Measurements from ENCODE around the gene KLHL2. TPM values are rescaled to one million over a fixed set of nuclear protein-coding genes. Genes with fewer than 3 reads are reported as not detected.
A peak's percentile ranks its signal among the peaks of the same experiment; 100 is the strongest.
"Not testable (repeated sequence)": the region's sequence is repeated elsewhere in the genome, so short reads cannot be mapped to it uniquely, and the experiment has no call there.

Gene KLHL2
- total RNA-seq, 2 experiments from 2014 or later: 22.2 to 27.0 TPM

GRCh38 chr4:165259776-165260175 is 52.4 kb downstream of the KLHL2 start:
- H3K27ac Mint-ChIP-seq; ATAC-seq; H3K27me3 Mint-ChIP-seq; H3K4me3 Mint-ChIP-seq; CTCF ChIA-PET; H3K36me3 Mint-ChIP-seq; DNase-seq; H3K9me3 Mint-ChIP-seq (ENCODE audit: low read depth): not testable (repeated sequence)
- H3K4me1 Mint-ChIP-seq: peaks cover 37% of the 10 kb centered on the region

GRCh38 chr4:165262306-165262705 is 54.9 kb downstream of the KLHL2 start:
- DNase-seq; H3K4me3 Mint-ChIP-seq; CTCF ChIA-PET; ATAC-seq; H3K27me3 Mint-ChIP-seq; H3K27ac Mint-ChIP-seq; H3K9me3 Mint-ChIP-seq (ENCODE audit: low read depth): not testable (repeated sequence)
- peaks cover 18% of the 10 kb centered on the region for H3K4me1 Mint-ChIP-seq
- H3K36me3 Mint-ChIP-seq: peaks cover 20% of the 10 kb centered on the region

- Mint-ChIP-seq H3K4me1 (peaks cover 11% of the 10 kb centered on the region), H3K36me3 (peaks cover 21% of the 10 kb centered on the region)
- not testable (repeated sequence) for H3K4me3 Mint-ChIP-seq; H3K27ac Mint-ChIP-seq; H3K27me3 Mint-ChIP-seq; DNase-seq; ATAC-seq; H3K9me3 Mint-ChIP-seq (ENCODE audit: low read depth)
- CTCF ChIA-PET: interaction anchor here (0.9 to 1.6 kb wide), 3 partner anchors 64 to 132 kb away, joined by 3 to 4 read pairs (median 3); partner anchors contain the start of gene MSMO1
Observed at GRCh38 chr4:165263466-165263865, 56.1 kb downstream of the KLHL2 start.

- H3K27ac Mint-ChIP-seq; ATAC-seq; H3K4me3 Mint-ChIP-seq; H3K9me3 Mint-ChIP-seq (ENCODE audit: low read depth); H3K4me1 Mint-ChIP-seq; DNase-seq; H3K27me3 Mint-ChIP-seq; CTCF ChIA-PET: not testable (repeated sequence)
- H3K36me3 Mint-ChIP-seq: peaks cover 46% of the 10 kb centered on the region
Observed at GRCh38 chr4:165269931-165270330, 62.6 kb downstream of the KLHL2 start.

GRCh38 chr4:165273443-165273842 is 66.1 kb downstream of the KLHL2 start:
- DNase-seq; H3K9me3 Mint-ChIP-seq (ENCODE audit: low read depth); H3K27ac Mint-ChIP-seq; CTCF ChIA-PET; H3K27me3 Mint-ChIP-seq; ATAC-seq; H3K4me3 Mint-ChIP-seq; H3K4me1 Mint-ChIP-seq: not testable (repeated sequence)
- H3K36me3 Mint-ChIP-seq: peaks cover 42% of the 10 kb centered on the region

- H3K4me1 Mint-ChIP-seq; CTCF ChIA-PET; H3K27me3 Mint-ChIP-seq; ATAC-seq; H3K9me3 Mint-ChIP-seq (ENCODE audit: low read depth); H3K27ac Mint-ChIP-seq; DNase-seq; H3K4me3 Mint-ChIP-seq: not testable (repeated sequence)
- H3K36me3 Mint-ChIP-seq: peaks cover 36% of the 10 kb centered on the region
Observed at GRCh38 chr4:165275357-165275756, 68.0 kb downstream of the KLHL2 start.

- H3K36me3 Mint-ChIP-seq: peaks cover 36% of the 10 kb centered on the region
- DNase-seq; ATAC-seq; H3K4me3 Mint-ChIP-seq; H3K4me1 Mint-ChIP-seq; H3K27ac Mint-ChIP-seq; H3K27me3 Mint-ChIP-seq; CTCF ChIA-PET; H3K9me3 Mint-ChIP-seq (ENCODE audit: low read depth): not testable (repeated sequence)
Observed at GRCh38 chr4:165279531-165279930, 72.2 kb downstream of the KLHL2 start.

GRCh38 chr4:165284697-165285096 is 77.3 kb downstream of the KLHL2 start:
- H3K4me3 Mint-ChIP-seq; DNase-seq; ATAC-seq; H3K27me3 Mint-ChIP-seq; H3K27ac Mint-ChIP-seq; H3K9me3 Mint-ChIP-seq (ENCODE audit: low read depth); CTCF ChIA-PET: not testable (repeated sequence)
- Mint-ChIP-seq H3K4me1 (peaks cover 24% of the 10 kb centered on the region), H3K36me3 (peaks cover 28% of the 10 kb centered on the region)

- peak; percentile 45 for ATAC-seq
- H3K4me3 Mint-ChIP-seq: peak overlapping the region; percentile 36
- DNase-seq; CTCF ChIA-PET; H3K9me3 Mint-ChIP-seq (ENCODE audit: low read depth); H3K27me3 Mint-ChIP-seq: not testable (repeated sequence)
- H3K27ac Mint-ChIP-seq: peak overlapping the region; percentile 66
- peaks cover 24% of the 10 kb centered on the region for H3K4me1 Mint-ChIP-seq
- peaks cover 31% of the 10 kb centered on the region for H3K36me3 Mint-ChIP-seq
Observed at GRCh38 chr4:165286619-165287340, 79.4 kb downstream of the KLHL2 start.

GRCh38 chr4:165288226-165288625 is 80.9 kb downstream of the KLHL2 start:
- peaks cover 21% of the 10 kb centered on the region for H3K36me3 Mint-ChIP-seq
- H3K27ac Mint-ChIP-seq: no peak overlapping the region
- H3K4me3 Mint-ChIP-seq: no peak overlapping the region
- no peaks in the 10 kb centered on the region for H3K9me3 Mint-ChIP-seq (ENCODE audit: low read depth)
- H3K4me1 Mint-ChIP-seq: peaks cover 24% of the 10 kb centered on the region
- no peaks in the 10 kb centered on the region for H3K27me3 Mint-ChIP-seq
- ATAC-seq: no peak
- DNase-seq: no peak
- CTCF ChIA-PET: no interaction called here

- Mint-ChIP-seq H3K4me3 (no peak overlapping the region), H3K27ac (no peak overlapping the region)
- no peak for ATAC-seq
Observed at GRCh38 chr4:165288639-165289422, 81.5 kb downstream of the KLHL2 start.

GRCh38 chr4:165289423-165289785 is 82.0 kb downstream of the KLHL2 start:
- Mint-ChIP-seq H3K9me3 (ENCODE audit: low read depth) (no peaks in the 10 kb centered on the region), H3K27ac (no peak overlapping the region), H3K36me3 (peaks cover 15% of the 10 kb centered on the region), H3K4me3 (no peak overlapping the region), H3K27me3 (no peaks in the 10 kb centered on the region), H3K4me1 (peaks cover 29% of the 10 kb centered on the region)
- DNase-seq (no peak), ATAC-seq (no peak)
- CTCF ChIA-PET: interaction anchor here (1.0 kb wide), 1 partner anchor 157 kb away, joined by 3 read pairs; no protein-coding TSS in a partner anchor

More at GRCh38 chr4:165288639-165289422, 81.5 kb downstream of the KLHL2 start:
- CTCF ChIA-PET: no interaction called here
- Mint-ChIP-seq H3K27me3 (no peaks in the 10 kb centered on the region), H3K9me3 (ENCODE audit: low read depth) (no peaks in the 10 kb centered on the region), H3K4me1 (peaks cover 24% of the 10 kb centered on the region), H3K36me3 (peaks cover 17% of the 10 kb centered on the region)
- no peak for DNase-seq

GRCh38 chr4:165293061-165293460 is 85.7 kb downstream of the KLHL2 start:
- peaks cover 24% of the 10 kb centered on the region for H3K36me3 Mint-ChIP-seq
- CTCF ChIA-PET: interaction anchor here (0.7 kb wide), 1 partner anchor 333 kb away, joined by 3 read pairs; no protein-coding TSS in a partner anchor
- H3K4me3 Mint-ChIP-seq: no peak overlapping the region
- no peaks in the 10 kb centered on the region for H3K9me3 Mint-ChIP-seq (ENCODE audit: low read depth)
- peaks cover 28% of the 10 kb centered on the region for H3K4me1 Mint-ChIP-seq
- DNase-seq (no peak), ATAC-seq (no peak)
- H3K27ac Mint-ChIP-seq: no peak overlapping the region
- no peaks in the 10 kb centered on the region for H3K27me3 Mint-ChIP-seq

Data from activated CD8-positive, alpha-beta memory T cell treated with anti-CD3 and anti-CD28 coated beads, Interleukin-2, amount 10 ng/mL, durations not matched to agents 7 days and 5 days (primary cell).